NB4 (cell line): ENCODE results near the gene ATXN1.

Experiments
- DNase-seq: peaks from one replicate; pipeline ENCODE4 v3.0.0; 2010; ENCODE audit warnings: low read depth
- H3K4me3 ChIP-seq: one replicate; pipeline ENCODE4 v1.5.1; 2011; ENCODE audit warnings: mild to moderate bottlenecking, low read depth, low read length, moderate library complexity
- MYC ChIP-seq: IDR thresholded peaks from 2 replicates; pipeline ENCODE4 v1.6.1; 2011; ENCODE audit warnings: low read depth, low read length
- POLR2A ChIP-seq: IDR thresholded peaks from 2 replicates; pipeline ENCODE4 v1.6.1; 2011; ENCODE audit warnings: mild to moderate bottlenecking; ENCODE audit not compliant: insufficient read length; ENCODE audit errors: extremely low read depth
- TF ChIP-seq, protein P1 (sequence below): IDR thresholded peaks from one replicate; pipeline ENCODE4 v1.5.1; 2012; ENCODE audit warnings: low read depth, low read length
- TF ChIP-seq, protein P2 (sequence below): IDR thresholded peaks from 2 replicates; pipeline ENCODE4 v1.6.1; 2011; ENCODE audit warnings: low read depth, low read length

ATXN1 gene

DNA sequence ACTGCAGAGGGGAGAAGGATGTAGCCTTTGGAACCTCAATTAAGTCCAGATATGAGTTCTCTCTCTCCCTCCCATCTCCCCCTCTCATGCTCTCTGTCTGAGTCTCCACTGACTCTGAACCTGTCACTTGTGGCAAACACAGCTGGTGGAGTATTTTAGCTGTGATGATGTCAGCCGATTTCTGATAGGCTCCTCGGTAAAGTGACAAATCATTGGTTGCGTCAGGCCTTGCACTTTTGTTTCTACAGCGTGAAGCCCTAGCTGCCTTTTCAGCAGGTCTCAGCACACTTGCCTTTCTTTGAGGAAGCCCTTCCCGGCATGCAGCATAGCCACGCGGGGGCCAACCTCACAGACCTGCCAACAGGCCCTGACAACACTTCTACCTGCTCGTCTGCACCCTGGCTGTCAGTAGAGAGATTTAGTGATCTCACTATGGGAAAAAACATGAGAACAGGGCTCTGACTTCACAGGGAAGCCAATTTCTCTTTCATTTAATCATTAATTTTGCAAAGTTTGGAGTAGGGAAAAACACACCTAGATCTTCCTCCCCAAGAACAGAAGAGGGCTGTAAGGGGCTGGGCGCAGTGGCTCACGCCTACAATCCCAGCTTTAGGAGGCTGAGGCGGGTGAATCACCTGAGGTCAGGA lies 438.5 kb downstream of the ATXN1 start:
- DNase-seq, result peak; percentile 90
- no peak overlapping the region for H3K4me3 ChIP-seq
- TF ChIP-seq POLR2A (no peak), MYC (peak; percentile 53)
- TF ChIP-seq, protein P1, sequence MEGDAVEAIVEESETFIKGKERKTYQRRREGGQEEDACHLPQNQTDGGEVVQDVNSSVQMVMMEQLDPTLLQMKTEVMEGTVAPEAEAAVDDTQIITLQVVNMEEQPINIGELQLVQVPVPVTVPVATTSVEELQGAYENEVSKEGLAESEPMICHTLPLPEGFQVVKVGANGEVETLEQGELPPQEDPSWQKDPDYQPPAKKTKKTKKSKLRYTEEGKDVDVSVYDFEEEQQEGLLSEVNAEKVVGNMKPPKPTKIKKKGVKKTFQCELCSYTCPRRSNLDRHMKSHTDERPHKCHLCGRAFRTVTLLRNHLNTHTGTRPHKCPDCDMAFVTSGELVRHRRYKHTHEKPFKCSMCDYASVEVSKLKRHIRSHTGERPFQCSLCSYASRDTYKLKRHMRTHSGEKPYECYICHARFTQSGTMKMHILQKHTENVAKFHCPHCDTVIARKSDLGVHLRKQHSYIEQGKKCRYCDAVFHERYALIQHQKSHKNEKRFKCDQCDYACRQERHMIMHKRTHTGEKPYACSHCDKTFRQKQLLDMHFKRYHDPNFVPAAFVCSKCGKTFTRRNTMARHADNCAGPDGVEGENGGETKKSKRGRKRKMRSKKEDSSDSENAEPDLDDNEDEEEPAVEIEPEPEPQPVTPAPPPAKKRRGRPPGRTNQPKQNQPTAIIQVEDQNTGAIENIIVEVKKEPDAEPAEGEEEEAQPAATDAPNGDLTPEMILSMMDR, result no peak
- TF ChIP-seq, protein P2, sequence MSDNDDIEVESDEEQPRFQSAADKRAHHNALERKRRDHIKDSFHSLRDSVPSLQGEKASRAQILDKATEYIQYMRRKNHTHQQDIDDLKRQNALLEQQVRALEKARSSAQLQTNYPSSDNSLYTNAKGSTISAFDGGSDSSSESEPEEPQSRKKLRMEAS, result peak; percentile 46

DNA sequence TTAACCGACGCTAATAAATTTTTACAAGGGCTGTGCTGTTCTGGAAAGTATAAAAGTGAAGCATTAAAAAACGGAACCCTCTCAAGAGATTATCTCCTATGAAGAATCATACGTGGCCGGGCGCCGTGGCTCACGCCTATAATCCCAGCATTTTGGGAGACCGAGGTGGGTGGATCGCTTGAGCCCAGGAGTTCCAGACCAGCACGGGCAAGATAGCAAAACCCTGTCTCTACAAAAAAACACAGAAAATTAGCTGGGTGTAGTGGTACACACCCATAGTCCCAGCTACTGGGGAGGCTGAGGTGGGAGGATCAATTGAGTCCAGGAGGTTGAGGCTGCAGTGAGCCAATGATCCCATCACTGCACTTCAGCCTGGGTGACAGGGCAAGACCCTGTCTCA lies 439.4 kb downstream of the ATXN1 start:
- H3K4me3 ChIP-seq, result no peak overlapping the region
- no peak for DNase-seq
- TF ChIP-seq, protein P1, result no peak
- TF ChIP-seq, protein P2, result no peak

DNA sequence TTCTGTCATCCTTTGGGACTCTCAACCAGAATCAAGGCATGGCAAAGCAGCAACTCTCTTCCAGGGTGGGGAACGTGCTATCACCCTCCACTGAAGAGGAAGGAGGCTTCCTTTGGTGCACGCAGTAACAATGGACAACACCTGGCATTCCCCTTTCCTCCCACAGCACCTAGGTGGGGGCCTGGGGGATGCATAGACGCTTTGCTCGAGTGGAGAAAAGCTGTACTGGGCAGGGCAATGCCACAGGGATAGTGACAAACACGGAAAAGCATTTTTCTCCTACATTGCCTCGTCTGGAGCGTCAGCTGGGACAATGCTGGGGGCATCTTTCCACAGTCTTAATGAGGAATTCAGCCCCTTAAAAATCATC lies 439.9 kb downstream of the ATXN1 start:
- TF ChIP-seq, protein P1, result no peak
- TF ChIP-seq, protein P2, result no peak
- TF ChIP-seq MYC (no peak), POLR2A (no peak)
- H3K4me3 ChIP-seq, result no peak overlapping the region
- no peak for DNase-seq

DNA sequence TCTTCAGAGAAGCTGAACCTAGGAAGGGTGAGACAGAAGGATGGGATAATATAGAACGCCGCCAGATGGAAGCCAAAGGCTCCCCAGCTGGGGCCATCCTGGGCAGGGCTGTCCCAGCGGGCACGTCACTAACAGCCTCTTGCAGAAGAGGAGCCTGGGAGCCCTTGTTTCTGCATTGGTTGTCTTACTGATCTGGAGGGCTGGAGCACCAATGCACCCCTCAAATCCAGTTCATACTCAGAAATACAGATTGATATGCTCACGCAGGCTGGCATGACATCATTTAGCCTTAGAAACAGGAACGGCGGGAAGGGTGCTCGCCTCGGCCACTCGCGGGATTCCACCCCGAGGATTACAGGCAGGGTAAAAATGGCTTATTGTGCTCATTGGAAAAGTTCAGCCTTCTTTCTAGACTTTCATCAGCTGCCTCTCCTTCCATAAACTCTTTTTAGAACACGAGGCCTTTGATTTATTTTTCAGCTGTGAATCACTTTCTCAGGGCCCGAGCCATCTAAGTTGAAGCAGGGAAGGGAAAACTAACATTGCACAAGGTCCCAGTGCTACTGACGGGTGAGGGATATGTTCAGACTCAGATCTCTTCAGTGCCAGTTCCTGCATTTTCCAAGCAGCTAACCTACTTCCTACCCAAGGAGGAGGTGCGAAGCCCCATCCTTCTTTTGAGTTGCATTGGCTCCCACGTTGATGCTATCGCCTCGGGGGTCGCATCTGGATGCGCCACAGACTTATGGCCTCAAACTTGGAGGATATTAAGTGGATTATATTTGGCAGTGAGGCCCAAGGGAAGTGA lies 440.5 kb downstream of the ATXN1 start:
- peak overlapping the region; percentile 49 for H3K4me3 ChIP-seq

DNA sequence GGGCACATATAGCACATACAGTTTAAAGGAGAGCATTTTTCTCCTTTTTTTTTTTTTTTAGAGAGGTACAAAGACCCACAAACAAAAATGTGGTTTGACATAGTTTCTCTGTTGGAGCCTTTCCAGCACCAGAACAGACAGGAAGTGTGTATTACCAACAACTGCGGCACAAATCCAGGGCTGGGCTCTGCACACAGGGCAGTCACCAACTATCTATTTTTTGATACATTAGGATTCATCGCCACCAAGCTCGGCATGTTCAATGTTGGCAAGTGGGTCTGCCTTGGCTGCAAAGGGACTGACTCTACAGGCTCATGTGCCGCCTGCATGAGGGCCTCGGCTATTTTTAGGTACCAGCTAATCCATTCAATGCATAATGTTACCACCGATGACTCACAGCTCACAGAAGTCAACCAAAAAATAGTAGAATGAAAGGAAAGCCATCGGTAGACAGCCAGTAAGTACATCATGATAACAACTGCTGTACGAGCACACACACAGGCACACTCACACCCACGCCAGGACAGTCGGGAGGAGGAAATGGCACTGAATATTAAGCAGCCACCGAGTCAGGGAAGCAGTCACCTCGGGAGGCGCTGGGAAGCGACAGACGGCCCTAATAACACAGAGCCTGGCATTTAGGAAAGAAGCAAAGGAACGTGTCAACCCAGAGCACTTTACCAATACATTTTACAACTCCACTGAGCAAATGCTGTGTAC lies 441.3 kb downstream of the ATXN1 start:
- TF ChIP-seq, protein P2, result peak; percentile 50
- 0 out of 2 replicates have a peak, but pooled peaks have one; percentile 29 for TF ChIP-seq MYC
- TF ChIP-seq, protein P1, result no peak
- peak; percentile 90 for DNase-seq
- peak overlapping the region; percentile 49 for H3K4me3 ChIP-seq

More for the DNA sequence above, 440.5 kb downstream of the ATXN1 start:
- DNase-seq, result no peak
- TF ChIP-seq, protein P1, result no peak
- TF ChIP-seq MYC (no peak), POLR2A (no peak)
- TF ChIP-seq, protein P2, result no peak
